ENCODE measurements around the gene SCGB1A1. TPM values are rescaled to one million over a fixed set of nuclear protein-coding genes. Genes with fewer than 3 reads are reported as not detected.

SCGB1A1 gene
- total RNA-seq, 1 donor from 2014 or later = not detected

DNA sequence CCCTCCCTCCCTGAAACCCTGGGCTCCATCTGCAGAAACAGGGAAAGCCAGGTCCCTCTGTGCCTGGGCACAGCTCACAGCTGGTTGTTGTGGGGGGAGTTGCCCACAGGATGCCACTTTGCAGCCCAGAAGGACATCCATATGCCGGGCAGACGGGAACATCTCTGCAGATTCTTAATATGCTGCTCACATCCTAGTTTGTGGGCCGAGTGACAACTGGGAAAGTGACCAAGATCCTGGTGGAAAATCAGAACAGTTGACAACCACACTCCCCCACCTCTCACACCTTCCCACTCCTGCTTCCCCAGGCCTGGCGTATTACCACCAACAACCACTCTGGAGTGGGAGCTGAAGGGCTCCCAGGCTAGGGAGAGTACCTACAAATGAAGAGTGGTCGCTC lies 7.3 kb upstream of the SCGB1A1 start:
- TF ChIP-seq, protein P1, sequence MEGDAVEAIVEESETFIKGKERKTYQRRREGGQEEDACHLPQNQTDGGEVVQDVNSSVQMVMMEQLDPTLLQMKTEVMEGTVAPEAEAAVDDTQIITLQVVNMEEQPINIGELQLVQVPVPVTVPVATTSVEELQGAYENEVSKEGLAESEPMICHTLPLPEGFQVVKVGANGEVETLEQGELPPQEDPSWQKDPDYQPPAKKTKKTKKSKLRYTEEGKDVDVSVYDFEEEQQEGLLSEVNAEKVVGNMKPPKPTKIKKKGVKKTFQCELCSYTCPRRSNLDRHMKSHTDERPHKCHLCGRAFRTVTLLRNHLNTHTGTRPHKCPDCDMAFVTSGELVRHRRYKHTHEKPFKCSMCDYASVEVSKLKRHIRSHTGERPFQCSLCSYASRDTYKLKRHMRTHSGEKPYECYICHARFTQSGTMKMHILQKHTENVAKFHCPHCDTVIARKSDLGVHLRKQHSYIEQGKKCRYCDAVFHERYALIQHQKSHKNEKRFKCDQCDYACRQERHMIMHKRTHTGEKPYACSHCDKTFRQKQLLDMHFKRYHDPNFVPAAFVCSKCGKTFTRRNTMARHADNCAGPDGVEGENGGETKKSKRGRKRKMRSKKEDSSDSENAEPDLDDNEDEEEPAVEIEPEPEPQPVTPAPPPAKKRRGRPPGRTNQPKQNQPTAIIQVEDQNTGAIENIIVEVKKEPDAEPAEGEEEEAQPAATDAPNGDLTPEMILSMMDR (IDR thresholded peaks at IDR 0.05; ENCODE audit: insufficient read depth, low read length, poor library complexity, severe bottlenecking) = no peak
- DNase-seq (ENCODE audit: low read depth) = no peak
- no peaks in the 10 kb centered on the region for H3K36me3 ChIP-seq (ENCODE audit: control insufficient read depth, insufficient read depth, low read length)
- no peak overlapping the region for H3K4me3 ChIP-seq (ENCODE audit: low read depth, low read length)
- H3K27me3 ChIP-seq (ENCODE audit: control insufficient read depth, insufficient read depth, low read length) = peaks cover 2% of the 10 kb centered on the region

DNA sequence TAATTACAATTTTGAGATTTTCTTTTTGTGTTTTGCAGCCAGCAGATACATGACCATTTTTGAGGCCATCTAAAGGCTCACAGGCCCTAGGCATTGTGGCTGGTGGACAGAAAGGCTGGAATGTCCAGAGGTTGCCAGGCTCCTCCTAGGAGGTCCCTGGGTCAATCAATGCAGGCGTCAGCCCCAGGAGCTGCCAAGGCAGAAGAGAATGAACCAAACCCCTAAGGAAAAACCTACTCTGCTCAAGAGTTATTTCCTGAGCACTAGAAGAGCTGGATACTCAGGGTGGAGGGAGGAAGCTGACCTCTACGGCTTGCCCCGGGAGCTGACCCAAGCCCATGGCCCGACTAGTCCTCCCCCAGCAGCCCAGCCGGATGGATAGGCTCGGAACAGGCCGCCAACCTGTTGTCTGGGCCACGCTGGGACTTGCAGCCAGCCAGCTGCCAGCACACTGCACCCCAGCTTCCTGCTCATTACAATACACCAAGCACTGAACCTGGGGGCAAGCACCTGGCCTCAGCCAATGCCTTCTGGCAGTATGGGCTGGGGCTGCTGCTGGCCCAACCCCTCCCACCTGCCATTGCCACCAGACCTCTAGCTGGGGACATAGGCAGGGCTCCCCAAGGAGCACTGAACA lies 5.7 kb upstream of the SCGB1A1 start:
- peaks cover 2% of the 10 kb centered on the region for H3K27me3 ChIP-seq (ENCODE audit: control insufficient read depth, insufficient read depth, low read length)
- no peak overlapping the region for H3K4me3 ChIP-seq (ENCODE audit: low read depth, low read length)
- no peaks in the 10 kb centered on the region for H3K36me3 ChIP-seq (ENCODE audit: control insufficient read depth, insufficient read depth, low read length)
- TF ChIP-seq, protein P1 (IDR thresholded peaks at IDR 0.05; ENCODE audit: insufficient read depth, low read length, poor library complexity, severe bottlenecking) = no peak
- no peak for DNase-seq (ENCODE audit: low read depth)

DNA sequence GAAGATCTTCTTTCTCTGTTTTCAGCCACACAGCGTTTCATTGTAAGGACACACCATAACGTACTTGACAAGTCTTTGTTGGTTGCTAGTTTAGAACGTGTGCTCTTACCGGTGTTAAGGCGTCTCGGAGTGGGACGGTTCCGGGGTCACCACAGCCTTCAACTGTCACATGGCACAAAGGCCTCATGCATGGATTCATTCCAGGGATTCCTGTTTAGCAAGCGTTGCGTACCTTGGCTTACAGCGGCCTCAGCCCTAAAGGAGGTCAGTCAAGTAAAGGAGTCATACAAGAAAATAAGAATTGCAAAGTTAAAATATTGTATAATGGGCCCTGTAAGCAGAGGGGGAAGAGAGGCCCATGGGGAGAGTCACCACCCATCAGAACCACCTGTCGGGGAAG lies 2.2 kb upstream of the SCGB1A1 start:
- Histone ChIP-seq H3K4me3 (ENCODE audit: low read depth, low read length) (no peak overlapping the region), H3K27me3 (ENCODE audit: control insufficient read depth, insufficient read depth, low read length) (peaks cover 2% of the 10 kb centered on the region), H3K36me3 (ENCODE audit: control insufficient read depth, insufficient read depth, low read length) (no peaks in the 10 kb centered on the region)
- DNase-seq (ENCODE audit: low read depth) = no peak
- TF ChIP-seq, protein P1 (IDR thresholded peaks at IDR 0.05; ENCODE audit: insufficient read depth, low read length, poor library complexity, severe bottlenecking) = no peak

DNA sequence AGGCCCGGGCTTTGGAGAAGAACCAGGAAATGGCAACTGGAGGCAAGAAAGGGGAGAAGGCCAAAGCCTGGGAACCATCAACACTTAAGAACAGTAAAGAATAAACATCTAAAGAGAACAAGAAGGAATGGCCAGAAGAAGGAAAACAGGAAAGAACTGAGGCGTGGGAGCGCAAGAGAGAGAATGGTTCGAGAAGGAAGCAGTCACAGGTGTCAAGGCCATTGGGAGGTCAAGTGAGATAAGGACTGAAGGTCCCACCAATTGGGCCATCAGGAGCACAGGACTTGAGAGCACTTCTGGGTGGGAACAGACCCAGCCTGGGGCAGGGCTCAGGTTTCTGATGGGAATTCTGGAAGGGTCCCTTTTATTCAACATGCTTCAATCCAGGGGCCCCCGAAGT lies 697 bp upstream of the SCGB1A1 start:
- DNase-seq (ENCODE audit: low read depth) = no peak
- H3K36me3 ChIP-seq (ENCODE audit: control insufficient read depth, insufficient read depth, low read length) = no peaks in the 10 kb centered on the region
- no peak overlapping the region for H3K4me3 ChIP-seq (ENCODE audit: low read depth, low read length)
- H3K27me3 ChIP-seq (ENCODE audit: control insufficient read depth, insufficient read depth, low read length) = peaks cover 2% of the 10 kb centered on the region
- TF ChIP-seq, protein P1 (IDR thresholded peaks at IDR 0.05; ENCODE audit: insufficient read depth, low read length, poor library complexity, severe bottlenecking) = no peak

DNA sequence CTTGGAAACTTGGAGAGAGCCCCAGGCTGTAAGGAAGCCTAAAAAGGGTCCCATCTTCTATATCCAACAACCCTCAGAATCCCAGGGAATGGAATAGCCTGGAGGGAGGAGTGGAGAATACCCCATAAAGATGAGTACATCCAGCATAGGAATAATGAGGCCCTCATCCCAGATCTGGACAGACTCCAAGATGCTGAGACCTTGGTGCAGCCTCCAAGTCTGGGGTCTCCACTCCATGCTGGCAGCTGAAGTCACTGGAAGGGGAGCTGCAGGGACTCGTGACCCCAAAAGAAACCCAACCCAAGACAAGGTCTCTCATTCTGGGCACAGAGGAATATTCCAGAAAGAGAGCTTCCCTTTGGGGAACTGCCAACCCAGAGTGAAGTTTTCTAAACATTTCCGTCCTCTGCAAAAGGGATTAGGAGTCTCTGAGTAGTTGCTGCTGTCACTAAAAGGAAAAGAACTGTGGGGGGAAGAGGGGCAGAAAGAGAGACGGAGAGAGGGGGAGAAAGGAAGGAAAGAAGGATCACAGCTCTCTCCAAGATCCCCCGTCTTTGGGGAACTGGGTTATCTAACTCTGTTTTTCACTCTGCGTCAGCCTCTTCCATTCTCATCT lies 589 bp downstream of the SCGB1A1 start:
- no peaks in the 10 kb centered on the region for H3K27me3 ChIP-seq (ENCODE audit: control insufficient read depth, insufficient read depth, low read length)
- no peaks in the 10 kb centered on the region for H3K36me3 ChIP-seq (ENCODE audit: control insufficient read depth, insufficient read depth, low read length)
- H3K4me3 ChIP-seq (ENCODE audit: low read depth, low read length) = no peak overlapping the region
- DNase-seq (ENCODE audit: low read depth) = no peak
- TF ChIP-seq, protein P1 (IDR thresholded peaks at IDR 0.05; ENCODE audit: insufficient read depth, low read length, poor library complexity, severe bottlenecking) = no peak

DNA sequence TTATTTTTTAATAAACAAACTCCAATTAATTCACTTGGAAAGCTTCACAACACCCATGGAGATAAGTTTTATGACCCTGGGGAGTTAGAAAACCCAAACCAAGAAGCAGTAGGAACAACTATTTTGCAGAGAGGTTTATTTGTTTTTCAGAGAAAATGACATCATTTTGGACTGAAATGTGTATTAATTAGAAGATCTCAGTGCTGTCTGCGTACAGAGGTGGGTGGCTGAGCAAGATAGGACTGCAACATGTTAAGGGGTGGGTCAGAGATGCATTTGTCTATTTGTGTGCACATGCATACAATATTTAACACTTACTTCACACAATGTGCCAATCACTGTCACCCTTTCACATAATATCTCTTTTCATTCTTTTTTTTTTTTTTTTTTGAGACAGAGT lies 1.1 kb downstream of the SCGB1A1 start:
- TF ChIP-seq, protein P1 (IDR thresholded peaks at IDR 0.05; ENCODE audit: insufficient read depth, low read length, poor library complexity, severe bottlenecking) = no peak
- Histone ChIP-seq H3K27me3 (ENCODE audit: control insufficient read depth, insufficient read depth, low read length) (no peaks in the 10 kb centered on the region), H3K4me3 (ENCODE audit: low read depth, low read length) (no peak overlapping the region), H3K36me3 (ENCODE audit: control insufficient read depth, insufficient read depth, low read length) (no peaks in the 10 kb centered on the region)
- no peak for DNase-seq (ENCODE audit: low read depth)
